Uterus (tissue), 4 donors: ENCODE results near the gene CITED4. TPM values are rescaled to one million over a fixed set of nuclear protein-coding genes. Genes with fewer than 3 reads are reported as not detected.

Source experiments
- DNase-seq, 2 donors: peaks; one replicate each; pipeline ENCODE4 v3.0.0-alpha.2; 2019 to 2020
- H3K27ac ChIP-seq, 2 donors: fragments of 200-600 bp; sonication (generic); 1 replicate in 1 of 2; 2 replicates in 1 of 2; pipeline ENCODE4 v1.5.1; 2016 to 2018
- H3K27me3 ChIP-seq, 2 donors: fragments of 200-600 bp; sonication (generic); one replicate each; pipeline ENCODE4 v1.5.1; 2018 to 2019; ENCODE audit warnings: control low read depth in 1 of 2
- H3K36me3 ChIP-seq, 2 donors: fragments of 200-600 bp; sonication (generic); one replicate each; pipeline ENCODE4 v1.5.1; 2019; ENCODE audit warnings: control low read depth in 1 of 2
- H3K4me1 ChIP-seq, 2 donors: fragments of 200-600 bp; sonication (generic); one replicate each; pipeline ENCODE4 v1.5.1; 2018 to 2019; ENCODE audit warnings: control low read depth in 1 of 2
- H3K4me3 ChIP-seq, 2 donors: fragments of 200-600 bp; sonication (generic); 1 replicate in 1 of 2; 2 replicates in 1 of 2; pipeline ENCODE4 v1.5.1; 2018 to 2019; ENCODE audit warnings: mild to moderate bottlenecking in 1 of 2
- H3K9me3 ChIP-seq, 2 donors: fragments of 200-600 bp; sonication (generic); one replicate each; pipeline ENCODE4 v1.5.1; 2019; ENCODE audit warnings: control low read depth in 1 of 2
- CTCF ChIP-seq, 4 experiments: fragments of 200-600 bp in 2 of 4; fragments of 450-650 bp in 2 of 4; sonication (generic) in 2 of 4; IDR thresholded peaks; one replicate each; pipeline ENCODE4 v1.5.1; 2016 to 2019; ENCODE audit warnings: antibody characterized with exemption in 4 of 4, mild to moderate bottlenecking in 2 of 4, moderate library complexity in 1 of 4
- POLR2A ChIP-seq, 2 donors: fragments of 450-650 bp; IDR thresholded peaks; one replicate each; pipeline ENCODE4 v1.6.1; 2016; ENCODE audit warnings: antibody characterized with exemption in 2 of 2, mild to moderate bottlenecking in 1 of 2, moderate library complexity in 1 of 2
- intact Hi-C: fragments of 100-400 bp; cut with DNase I; formaldehyde crosslinking; loops from one replicate; pipeline ENCODE4 v1.15.1; 2023; ENCODE audit warnings: low total_unique reads
- total RNA-seq, 4 donors: library from RNA; depleted of rRNA in 3 of 4; stranded (reverse); fragments of >200 nt in 3 of 4; gene quantifications; one replicate each; pipeline versions ENCODE4 v1.1.0 to v1.2.4, GENCODE V29; 2014 to 2023
- donor health status: DM: yes; HTN: yes; CAD: no.

Gene CITED4
- total RNA-seq, 4 donors from 2014 or later, result 4.1 to 99.9 (median 19.9) TPM

GRCh38 chr1:40906781-40907400 lies 44.7 kb upstream of the CITED4 start:
- no peak for TF ChIP-seq POLR2A (IDR thresholded peaks at IDR 0.05)
- TF ChIP-seq CTCF (IDR thresholded peaks at IDR 0.05), result no peak
- Histone ChIP-seq H3K4me3 (no peak overlapping the region), H3K9me3 (no peaks in the 10 kb centered on the region), H3K27me3 (no peaks in the 10 kb centered on the region), H3K36me3 (no peaks in the 10 kb centered on the region), H3K4me1 (no peaks in the 10 kb centered on the region), H3K27ac (no peak overlapping the region)
- DNase-seq, result no peak
- intact Hi-C loops, result no loop called here

- Histone ChIP-seq H3K9me3 (no peaks in the 10 kb centered on the region), H3K36me3 (no peaks in the 10 kb centered on the region), H3K4me3 (no peak overlapping the region), H3K4me1 (no peaks in the 10 kb centered on the region), H3K27ac (no peak overlapping the region), H3K27me3 (no peaks in the 10 kb centered on the region)
- intact Hi-C loops, result no loop called here
- no peak for DNase-seq
- TF ChIP-seq CTCF (IDR thresholded peaks at IDR 0.05), result no peak
- TF ChIP-seq POLR2A (IDR thresholded peaks at IDR 0.05), result no peak
Observed at GRCh38 chr1:40905061-40905460, 42.9 kb upstream of the CITED4 start.

GRCh38 chr1:40903106-40903505 lies 40.9 kb upstream of the CITED4 start:
- no peak for TF ChIP-seq POLR2A (IDR thresholded peaks at IDR 0.05)
- no peak for TF ChIP-seq CTCF (IDR thresholded peaks at IDR 0.05)
- no peak overlapping the region for H3K27ac ChIP-seq
- DNase-seq, result no peak
- no peaks in the 10 kb centered on the region for H3K4me1 ChIP-seq
- H3K4me3 ChIP-seq, result no peak overlapping the region
- H3K27me3 ChIP-seq, result no peaks in the 10 kb centered on the region
- no peaks in the 10 kb centered on the region for H3K9me3 ChIP-seq
- no peaks in the 10 kb centered on the region for H3K36me3 ChIP-seq
- intact Hi-C loops, result no loop called here

GRCh38 chr1:40901886-40902852 lies 40.0 kb upstream of the CITED4 start:
- no peak overlapping the region for H3K4me3 ChIP-seq
- no peaks in the 10 kb centered on the region for H3K9me3 ChIP-seq
- H3K36me3 ChIP-seq, result no peaks in the 10 kb centered on the region
- no peaks in the 10 kb centered on the region for H3K4me1 ChIP-seq
- no peak overlapping the region for H3K27ac ChIP-seq
- intact Hi-C loops, result no loop called here
- TF ChIP-seq POLR2A (IDR thresholded peaks at IDR 0.05), result no peak
- no peak for TF ChIP-seq CTCF (IDR thresholded peaks at IDR 0.05)
- DNase-seq, result peak in 1 of 2 donors; percentile 27
- no peaks in the 10 kb centered on the region for H3K27me3 ChIP-seq
